Measurements from ENCODE around the gene EXOC6B.

The EXOC6B gene

GRCh38 chr2:72261076-72261475 is 564.8 kb downstream of the EXOC6B start:
- DNase-seq, result no peak

- no peak for DNase-seq
These were observed 570.3 kb downstream of the EXOC6B start for GRCh38 chr2:72255540-72255939.

GRCh38 chr2:72254831-72255451 is 570.9 kb downstream of the EXOC6B start:
- DNase-seq, result no peak

- no peak for DNase-seq
These were observed 587.5 kb downstream of the EXOC6B start for GRCh38 chr2:72238311-72238710.

- DNase-seq, result no peak
These were observed 588.3 kb downstream of the EXOC6B start for GRCh38 chr2:72237549-72237948.

GRCh38 chr2:72236445-72237067 is 589.3 kb downstream of the EXOC6B start:
- DNase-seq, result no peak

- no peak for DNase-seq
These were observed 590.1 kb downstream of the EXOC6B start for GRCh38 chr2:72235497-72236415.

- no peak for DNase-seq
These were observed 592.6 kb downstream of the EXOC6B start for GRCh38 chr2:72233211-72233610.

GRCh38 chr2:72222829-72223564 is 602.8 kb downstream of the EXOC6B start:
- no peak for DNase-seq

GRCh38 chr2:72220170-72220569 is 605.7 kb downstream of the EXOC6B start:
- DNase-seq, result no peak

- no peak for DNase-seq
These were observed 611.2 kb downstream of the EXOC6B start for GRCh38 chr2:72214429-72215143.

- DNase-seq, result no peak
These were observed 613.4 kb downstream of the EXOC6B start for GRCh38 chr2:72212486-72212855.

GRCh38 chr2:72211777-72212485 is 613.9 kb downstream of the EXOC6B start:
- no peak for DNase-seq

- DNase-seq, result no peak
These were observed 614.5 kb downstream of the EXOC6B start for GRCh38 chr2:72211350-72211749.

GRCh38 chr2:72210470-72210869 is 615.4 kb downstream of the EXOC6B start:
- no peak for DNase-seq

- no peak for DNase-seq
These were observed 617.6 kb downstream of the EXOC6B start for GRCh38 chr2:72208225-72208624.

GRCh38 chr2:72207334-72207733 is 618.5 kb downstream of the EXOC6B start:
- DNase-seq, result no peak

- DNase-seq, result no peak
These were observed 620.3 kb downstream of the EXOC6B start for GRCh38 chr2:72205504-72205881.

GRCh38 chr2:72204786-72205503 is 620.9 kb downstream of the EXOC6B start:
- DNase-seq, result no peak

- no peak for DNase-seq
These were observed 621.6 kb downstream of the EXOC6B start for GRCh38 chr2:72204156-72204785.
